Astrocyte of the spinal cord (primary cell): Measurements from ENCODE around the gene ZNF423.

Source experiments
- DNase-seq: peaks from one replicate; pipeline ENCODE4 v3.0.0; 2011; ENCODE audit warnings: low read depth, low spot score
- H3K4me3 ChIP-seq: 2 replicates; pipeline ENCODE4 v1.5.1; 2011; ENCODE audit warnings: low read depth, mild to moderate bottlenecking, low read length, moderate library complexity
- in situ Hi-C: cut with HindIII; loops from 2 replicates; pipeline ENCODE4 v1.10.0; 2017; ENCODE audit warnings: low sequenced_read_pairs
- TF ChIP-seq, protein P1 (sequence below): IDR thresholded peaks from 2 replicates; pipeline ENCODE4 v1.5.1; 2012; ENCODE audit warnings: low read depth, mild to moderate bottlenecking, low read length, inconsistent platforms

ZNF423 gene

DNA sequence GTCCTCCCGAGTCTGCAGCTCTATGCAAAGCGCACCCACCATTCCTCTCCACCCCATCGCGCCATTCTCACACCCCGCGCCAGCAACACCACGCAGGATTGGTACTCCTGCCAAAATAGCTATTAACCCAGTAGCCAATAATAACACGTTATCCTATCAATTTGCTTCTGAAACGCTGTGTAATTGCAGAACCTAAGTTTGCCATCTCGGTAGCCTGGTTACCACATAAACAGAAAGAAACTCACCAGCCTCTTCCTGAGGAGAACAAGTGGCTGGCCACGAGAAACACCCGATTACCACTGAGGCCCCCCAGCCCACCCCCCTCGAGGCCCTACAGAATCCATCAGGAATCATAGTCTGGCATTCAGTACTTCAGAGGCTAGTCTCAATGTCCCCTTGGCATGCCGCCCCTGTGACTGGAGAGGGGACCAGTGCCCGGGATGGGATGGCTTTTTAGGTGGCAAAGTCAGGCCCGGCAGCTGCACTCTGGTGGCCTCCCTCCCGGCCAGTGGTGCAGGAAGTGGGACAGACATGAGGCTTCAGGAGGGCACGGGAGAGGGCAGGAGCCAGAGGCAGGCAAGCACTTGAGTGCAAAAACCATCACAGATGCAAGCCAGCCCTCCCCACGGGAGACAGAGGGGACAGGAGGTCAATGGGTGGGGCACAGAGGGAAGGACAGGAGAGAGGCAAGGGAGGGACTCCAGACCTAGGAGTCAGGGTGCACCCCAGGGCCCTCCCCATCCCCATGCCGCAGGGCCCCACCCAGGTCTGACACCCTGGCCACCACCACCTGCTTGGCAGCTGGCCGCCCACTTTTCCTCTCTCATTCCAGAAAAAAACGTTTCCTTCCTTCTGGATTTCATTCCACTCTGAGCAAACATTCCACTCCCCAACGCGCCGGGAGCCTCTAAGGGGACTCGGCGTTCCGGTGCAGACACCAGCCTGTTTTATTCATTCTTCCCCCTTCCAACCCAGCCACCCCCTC is 192.5 kb downstream of the ZNF423 start:
- H3K4me3 ChIP-seq: no peak overlapping the region
- in situ Hi-C loops: no loop called here
- TF ChIP-seq, protein P1, sequence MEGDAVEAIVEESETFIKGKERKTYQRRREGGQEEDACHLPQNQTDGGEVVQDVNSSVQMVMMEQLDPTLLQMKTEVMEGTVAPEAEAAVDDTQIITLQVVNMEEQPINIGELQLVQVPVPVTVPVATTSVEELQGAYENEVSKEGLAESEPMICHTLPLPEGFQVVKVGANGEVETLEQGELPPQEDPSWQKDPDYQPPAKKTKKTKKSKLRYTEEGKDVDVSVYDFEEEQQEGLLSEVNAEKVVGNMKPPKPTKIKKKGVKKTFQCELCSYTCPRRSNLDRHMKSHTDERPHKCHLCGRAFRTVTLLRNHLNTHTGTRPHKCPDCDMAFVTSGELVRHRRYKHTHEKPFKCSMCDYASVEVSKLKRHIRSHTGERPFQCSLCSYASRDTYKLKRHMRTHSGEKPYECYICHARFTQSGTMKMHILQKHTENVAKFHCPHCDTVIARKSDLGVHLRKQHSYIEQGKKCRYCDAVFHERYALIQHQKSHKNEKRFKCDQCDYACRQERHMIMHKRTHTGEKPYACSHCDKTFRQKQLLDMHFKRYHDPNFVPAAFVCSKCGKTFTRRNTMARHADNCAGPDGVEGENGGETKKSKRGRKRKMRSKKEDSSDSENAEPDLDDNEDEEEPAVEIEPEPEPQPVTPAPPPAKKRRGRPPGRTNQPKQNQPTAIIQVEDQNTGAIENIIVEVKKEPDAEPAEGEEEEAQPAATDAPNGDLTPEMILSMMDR: no peak
- DNase-seq: peak; percentile 32

DNA sequence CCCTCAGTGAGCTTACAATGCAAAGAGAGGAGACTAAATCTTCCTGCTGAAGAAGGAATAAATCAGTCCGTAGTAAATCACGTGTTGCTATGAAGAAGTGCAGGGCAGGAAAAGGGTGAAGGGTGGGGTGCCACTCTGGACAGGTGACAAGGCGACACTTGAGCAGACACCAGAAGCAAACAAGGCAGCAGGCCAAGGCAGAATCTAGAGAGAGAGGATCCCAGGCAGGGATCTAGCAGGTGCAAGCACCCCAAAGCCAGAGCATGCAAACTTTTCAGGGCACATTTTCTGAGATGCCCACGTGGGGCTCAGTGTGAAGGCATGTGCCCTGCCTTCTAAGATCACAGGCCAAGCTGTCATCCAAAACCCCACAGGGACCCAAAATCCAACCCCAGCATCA is 193.3 kb downstream of the ZNF423 start:
- DNase-seq: no peak

GRCh38 chr16:49661465-49662187 is 194.3 kb downstream of the ZNF423 start:
- peak; percentile 46 for DNase-seq
- TF ChIP-seq, protein P1: no peak
- no peak overlapping the region for H3K4me3 ChIP-seq
- in situ Hi-C loops: no loop called here

More for the DNA sequence above, 193.3 kb downstream of the ZNF423 start:
- TF ChIP-seq, protein P1: no peak
- H3K4me3 ChIP-seq: no peak overlapping the region
- in situ Hi-C loops: no loop called here

GRCh38 chr16:49660626-49661025 is 195.3 kb downstream of the ZNF423 start:
- TF ChIP-seq, protein P1: no peak
- in situ Hi-C loops: no loop called here
- no peak overlapping the region for H3K4me3 ChIP-seq
- DNase-seq: no peak

- H3K4me3 ChIP-seq: no peak overlapping the region
- in situ Hi-C loops: no loop called here
- TF ChIP-seq, protein P1: no peak
- DNase-seq: no peak
Measured at GRCh38 chr16:49659356-49659755, 196.6 kb downstream of the ZNF423 start.

DNA sequence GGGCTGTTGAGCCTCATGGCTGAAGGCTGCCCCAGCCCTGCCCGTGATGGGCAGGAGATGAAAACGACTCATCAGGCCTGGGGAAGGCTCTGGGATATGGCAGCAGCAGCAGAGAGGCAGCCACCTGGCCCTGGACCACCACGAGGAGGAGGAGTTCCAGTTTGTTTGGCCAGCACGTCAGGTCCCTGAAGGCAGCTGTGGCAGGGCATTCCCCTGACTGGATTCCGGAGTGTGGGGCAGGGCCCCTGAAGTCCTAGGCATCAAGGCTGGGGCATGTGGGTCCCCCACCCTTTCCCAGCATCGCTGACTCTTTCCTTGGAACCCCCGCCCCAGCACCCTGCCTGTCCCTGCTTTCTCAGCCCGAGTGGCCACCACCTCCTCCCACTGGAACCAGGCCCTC is 197.4 kb downstream of the ZNF423 start:
- in situ Hi-C loops: no loop called here
- DNase-seq: no peak
- TF ChIP-seq, protein P1: no peak

More for the DNA sequence above, 197.4 kb downstream of the ZNF423 start:
- no peak overlapping the region for H3K4me3 ChIP-seq
